Glomerular visceral epithelial cell (primary cell): ENCODE data around the gene FOXJ3.

ENCODE experiments used
- DNase-seq: peaks from one replicate; pipeline ENCODE4 v3.0.0-alpha.2; 2016; ENCODE audit errors: extremely low spot score

The FOXJ3 gene

DNA sequence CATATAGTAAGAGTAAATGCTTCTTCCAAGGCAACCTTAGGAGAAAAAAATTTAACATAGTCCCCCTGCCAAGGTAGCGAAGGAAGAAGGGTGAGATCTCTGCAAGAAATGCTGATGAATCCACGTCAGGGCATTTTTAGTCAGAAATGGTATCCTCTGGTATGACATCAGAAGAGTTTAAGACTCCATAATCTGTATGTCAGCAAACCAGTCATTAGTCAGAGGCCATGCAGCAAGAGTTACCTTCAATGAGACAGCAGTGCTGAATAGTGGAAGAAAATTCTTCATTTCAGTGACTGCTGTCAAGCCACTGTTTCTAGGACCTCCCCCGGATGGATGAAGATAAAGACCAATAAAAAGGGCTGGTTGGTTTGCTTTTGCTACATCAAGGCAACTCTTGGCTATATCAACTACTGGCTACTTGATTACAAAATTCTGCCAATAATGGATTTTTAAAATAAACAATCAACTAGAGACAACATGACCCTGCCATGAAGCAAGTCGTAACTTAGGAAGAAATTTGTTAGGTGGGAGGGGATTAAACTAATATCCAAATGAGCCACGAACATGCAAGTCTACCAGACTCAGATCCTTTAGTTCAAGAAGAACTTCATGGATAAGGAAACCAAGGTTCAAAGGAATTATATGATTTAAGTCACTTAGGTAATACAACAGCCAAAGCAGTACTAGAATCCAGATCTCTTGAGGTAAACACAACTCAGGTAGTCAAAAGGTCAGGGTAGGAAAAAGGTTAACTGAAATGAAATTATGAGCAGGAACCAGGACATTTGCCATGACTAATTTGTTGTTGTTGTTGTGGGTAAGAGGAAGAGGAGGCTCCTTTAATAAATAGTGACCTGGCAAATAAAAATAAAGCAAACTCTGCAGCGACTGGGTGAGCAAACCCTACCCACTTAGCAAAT is 144.8 kb downstream of the FOXJ3 start:
- no peak for DNase-seq

DNA sequence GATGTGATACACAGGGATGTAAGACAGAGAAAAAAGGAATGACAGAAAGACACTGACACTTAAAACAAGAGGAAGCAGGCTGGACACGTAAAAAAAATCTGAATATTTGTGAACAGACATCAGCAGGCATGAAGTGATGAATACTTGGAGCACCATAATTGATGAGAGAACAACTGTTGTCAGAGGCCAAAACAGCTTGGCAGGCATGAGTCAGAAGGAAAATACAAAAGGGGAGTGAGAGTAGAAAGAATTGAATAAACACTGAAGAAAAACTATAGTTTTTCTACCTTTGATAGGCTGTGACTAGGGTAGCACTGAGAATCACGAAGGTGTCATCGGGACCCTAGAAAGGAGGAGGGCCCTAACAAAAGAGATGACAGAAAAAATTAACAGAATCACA is 148.9 kb downstream of the FOXJ3 start:
- no peak for DNase-seq

DNA sequence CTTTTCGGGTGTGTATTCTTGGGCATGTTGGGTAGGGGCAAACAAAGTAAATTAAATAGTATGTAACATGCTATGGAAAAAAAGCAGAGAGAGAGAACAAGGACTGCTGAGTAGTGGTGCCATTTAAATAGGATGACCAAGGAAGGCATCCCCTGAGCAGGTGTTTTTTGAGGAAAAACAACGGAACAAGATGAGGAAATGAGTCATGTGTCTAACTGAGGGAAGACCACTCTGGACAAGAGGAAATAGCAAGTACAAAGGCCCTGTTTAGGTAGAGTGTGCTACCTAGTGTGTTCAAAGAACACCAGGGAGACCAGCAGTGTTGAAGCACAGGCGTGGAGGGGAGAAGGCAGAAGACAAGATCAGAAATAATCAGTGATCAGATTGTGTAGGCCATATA is 150.4 kb downstream of the FOXJ3 start:
- no peak for DNase-seq

GRCh38 chr1:42183957-42184268 is 151.1 kb downstream of the FOXJ3 start:
- no peak for DNase-seq

GRCh38 chr1:42183210-42183956 is 151.7 kb downstream of the FOXJ3 start:
- DNase-seq = no peak

- DNase-seq = no peak
Observed at GRCh38 chr1:42181687-42182086, 153.3 kb downstream of the FOXJ3 start.

GRCh38 chr1:42179900-42180329 is 155.1 kb downstream of the FOXJ3 start:
- no peak for DNase-seq

GRCh38 chr1:42179275-42179674 is 155.8 kb downstream of the FOXJ3 start:
- DNase-seq = no peak

- DNase-seq = no peak
Observed at GRCh38 chr1:42178249-42178648, 156.8 kb downstream of the FOXJ3 start.

DNA sequence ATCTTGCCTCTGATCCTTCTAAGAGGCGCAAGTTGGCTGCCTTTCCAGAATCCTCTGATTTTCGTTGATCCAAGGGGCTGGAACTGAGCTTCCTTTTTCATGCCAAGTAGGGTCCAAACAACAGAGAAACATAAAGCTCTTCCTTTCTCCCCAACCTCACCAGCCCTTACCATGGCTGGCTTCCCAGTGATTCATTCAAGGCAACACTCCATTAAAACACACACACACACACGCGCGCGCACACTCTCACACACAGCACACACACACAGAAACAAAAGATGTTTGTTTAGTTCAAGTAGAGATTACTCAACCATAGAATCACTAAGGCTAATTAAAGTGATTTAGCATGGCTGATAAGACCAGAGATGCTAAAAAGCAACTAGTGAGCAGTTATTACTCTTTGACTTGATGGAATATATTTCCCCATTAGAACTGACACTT is 157.5 kb downstream of the FOXJ3 start:
- DNase-seq = peak; percentile 42

DNA sequence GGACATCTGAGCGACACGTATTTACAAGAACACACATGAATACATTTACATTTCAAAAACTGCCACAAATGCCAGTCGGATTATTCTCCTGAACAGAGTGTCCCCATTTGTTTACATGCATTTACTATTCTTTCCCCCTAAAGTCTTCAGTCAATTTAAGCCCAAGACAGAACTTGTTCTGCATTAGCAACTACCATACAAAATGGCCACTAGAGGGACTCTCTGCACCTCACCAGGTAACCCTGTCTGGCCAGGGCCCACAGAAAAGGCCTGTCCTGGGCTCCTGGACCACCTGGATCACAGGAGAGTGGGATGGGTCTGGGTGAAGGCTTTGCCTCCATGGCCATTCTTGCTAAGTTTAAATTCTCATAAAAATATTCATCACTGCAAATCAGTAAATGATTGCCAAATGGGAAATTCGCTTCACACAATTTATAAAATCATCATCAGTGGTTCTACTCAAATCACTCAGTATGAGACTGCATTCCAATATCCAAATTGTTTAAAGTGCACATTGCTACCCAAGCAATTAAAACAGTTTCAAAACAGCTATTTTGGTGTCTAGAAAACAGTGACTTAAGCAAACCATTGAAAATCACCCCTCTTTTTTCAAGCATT is 158.0 kb downstream of the FOXJ3 start:
- DNase-seq = peak; percentile 52

DNA sequence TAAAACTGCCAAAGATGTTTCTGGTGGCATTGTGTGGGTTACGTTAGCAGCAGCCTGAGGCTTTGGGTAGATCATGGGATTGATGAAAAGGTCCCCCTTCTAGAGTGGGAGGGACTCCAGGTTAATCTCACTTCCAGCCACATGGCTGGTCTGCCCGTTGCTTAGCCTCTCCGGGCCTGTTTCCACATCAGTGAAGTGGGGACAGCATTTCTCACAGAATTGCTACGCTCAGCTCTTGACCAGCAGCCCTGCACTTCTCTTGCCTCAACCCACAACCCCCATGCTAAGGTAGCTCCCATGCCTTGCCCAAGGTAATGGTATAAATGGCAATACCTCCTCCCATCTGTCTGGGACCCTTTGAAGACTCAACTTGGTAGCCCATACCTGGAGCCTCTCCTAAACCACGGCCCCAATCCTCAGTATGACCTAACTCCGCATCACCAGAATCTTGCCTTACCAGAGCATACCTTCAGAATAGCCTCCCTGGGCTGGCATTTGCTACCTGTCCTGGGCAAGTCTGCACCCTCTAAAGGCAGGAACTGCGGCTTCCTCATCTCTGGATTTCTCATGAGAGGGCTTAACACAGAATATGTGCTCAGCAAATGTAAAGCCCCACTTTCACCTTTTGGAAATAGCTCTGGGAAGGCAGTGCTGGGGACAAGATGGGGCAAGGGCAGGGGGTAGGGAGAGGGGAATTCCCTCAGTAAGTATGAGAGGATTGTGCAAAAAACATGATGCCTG is 159.6 kb downstream of the FOXJ3 start:
- DNase-seq = no peak

- no peak for DNase-seq
Observed at GRCh38 chr1:42173961-42174735, 160.9 kb downstream of the FOXJ3 start.

DNA sequence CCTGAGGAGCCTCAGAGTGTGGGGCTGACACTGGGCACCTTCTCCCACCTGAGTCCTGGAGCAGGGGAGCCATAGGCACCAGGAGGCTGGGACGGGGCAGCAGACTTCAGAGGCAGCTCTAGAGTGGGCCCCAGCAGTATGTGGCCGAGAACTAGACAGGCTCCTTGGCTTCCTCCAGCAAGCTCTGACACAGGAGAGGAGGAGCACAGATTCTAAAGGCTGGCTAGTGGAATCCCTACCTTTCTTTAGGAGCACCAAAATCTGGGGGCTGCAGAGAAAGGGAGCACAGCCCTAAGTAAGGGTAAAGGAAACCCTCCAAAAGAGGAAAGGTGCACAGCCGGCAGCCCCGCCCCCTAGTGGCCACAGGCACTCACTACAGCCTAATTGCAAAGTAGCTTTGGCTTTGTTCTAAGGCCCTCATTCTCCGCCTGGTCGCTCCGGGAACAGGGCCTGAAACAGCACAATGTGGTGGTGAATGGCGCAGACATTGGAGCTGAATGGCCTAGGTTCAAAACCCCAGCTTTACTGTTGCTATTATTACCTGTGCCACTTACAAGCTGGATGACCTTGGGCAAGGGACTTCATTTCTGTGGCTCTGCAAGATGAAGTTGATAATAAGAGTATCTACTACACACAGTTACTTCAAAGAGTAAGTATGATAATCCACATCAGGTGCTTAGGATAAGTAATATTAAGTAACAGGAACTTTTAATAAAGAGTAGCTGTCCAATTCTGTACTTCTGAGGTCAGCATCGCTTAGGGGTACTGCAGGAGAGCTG is 161.7 kb downstream of the FOXJ3 start:
- peak; percentile 54 for DNase-seq

DNA sequence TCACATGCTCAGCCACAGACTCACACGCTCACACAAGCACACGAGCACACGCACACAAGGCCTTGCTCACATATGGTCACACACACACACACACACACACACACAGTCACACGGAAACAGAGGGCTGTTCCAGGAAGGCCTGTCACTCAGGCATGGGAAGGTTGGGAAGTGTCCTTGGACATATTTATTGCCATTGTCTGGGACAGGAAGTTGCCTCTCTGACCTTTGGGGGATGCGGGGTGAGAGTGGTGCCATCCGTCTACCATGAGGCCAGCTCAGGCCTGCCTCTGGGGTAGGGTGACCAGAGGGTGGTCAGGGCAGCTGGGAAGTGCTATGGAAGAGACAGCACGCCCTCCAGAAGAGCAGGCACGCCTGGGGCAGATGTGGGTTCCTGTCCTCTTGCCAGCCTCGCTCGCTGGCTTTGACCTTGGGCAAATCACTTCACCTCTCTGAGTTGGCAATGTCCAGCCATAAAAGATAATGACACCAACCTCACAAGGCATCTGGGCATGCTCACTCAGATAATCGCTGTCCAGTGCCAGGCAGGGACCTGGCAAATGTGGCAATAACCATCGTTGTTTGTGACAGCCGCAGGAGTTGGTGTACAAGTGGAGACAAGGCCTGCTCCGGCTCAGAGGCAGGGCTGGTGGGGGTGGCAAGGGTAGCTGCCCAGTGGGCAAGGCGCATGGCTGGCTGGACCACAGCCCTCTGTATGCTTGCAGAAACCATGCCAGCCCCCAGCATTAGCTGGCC is 162.5 kb downstream of the FOXJ3 start:
- DNase-seq = no peak

DNA sequence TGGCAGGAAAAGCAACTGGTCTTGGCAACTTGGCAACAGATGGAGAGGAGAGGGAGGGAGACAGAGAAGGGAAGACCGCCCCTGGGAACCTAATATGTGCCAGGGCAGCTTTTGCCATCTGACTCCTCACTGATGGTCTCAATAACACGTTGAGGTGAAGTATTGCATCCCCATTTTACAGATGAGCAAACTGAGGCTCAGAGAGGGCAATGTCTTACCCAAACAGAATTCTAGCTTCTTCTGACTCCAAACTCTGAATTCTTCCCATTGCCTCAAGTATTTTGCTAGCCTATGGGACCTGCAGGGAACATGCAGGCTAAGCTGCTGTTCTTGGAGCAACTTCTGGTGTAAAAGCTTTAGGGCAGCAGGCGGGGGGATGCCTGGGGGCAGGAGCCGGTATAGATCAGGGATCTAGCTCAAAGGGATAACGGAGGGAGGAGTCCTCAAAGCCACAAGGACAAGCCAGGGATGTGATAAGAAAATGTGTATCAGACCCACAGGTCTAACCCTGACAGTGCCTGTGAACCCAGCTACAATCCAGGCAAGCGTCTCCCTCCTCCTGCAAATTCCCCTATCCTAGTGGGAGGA is 163.3 kb downstream of the FOXJ3 start:
- DNase-seq = no peak

GRCh38 chr1:42170779-42171621 is 164.0 kb downstream of the FOXJ3 start:
- no peak for DNase-seq

DNA sequence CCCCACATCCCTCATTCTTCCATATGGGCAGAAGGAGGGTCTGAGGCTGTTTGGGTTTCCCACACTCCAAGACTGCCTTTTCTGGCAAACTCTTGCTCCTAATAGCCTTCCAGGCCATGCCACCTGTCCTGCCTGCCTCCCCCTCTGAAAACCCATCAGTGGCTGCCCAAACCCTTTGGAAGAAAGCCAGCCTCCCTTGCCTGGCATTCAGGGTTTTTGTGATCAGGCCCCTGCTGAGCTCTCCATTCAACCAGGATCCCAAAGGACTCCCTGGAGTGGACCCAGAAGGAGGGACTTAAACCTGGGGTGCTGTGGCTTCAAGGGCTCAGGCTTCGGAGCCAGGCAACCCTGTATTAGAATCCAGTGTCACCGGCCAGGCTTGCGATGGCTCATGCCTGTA is 166.3 kb downstream of the FOXJ3 start:
- no peak for DNase-seq

- no peak for DNase-seq
Observed at GRCh38 chr1:42168391-42168670, 166.7 kb downstream of the FOXJ3 start.
